NCI-H1694 treated with DMSO at 0.1 percent for 48 hours (cell line): Measurements from ENCODE around the gene KCNK13.
"Not testable (repeated sequence)": the region's sequence is repeated elsewhere in the genome, so short reads cannot be mapped to it uniquely, and the experiment has no call there.

Source experiments
- DNase-seq: peaks from one replicate; lab custom pipeline; 2025; lab: John Stamatoyannopoulos, UW

Gene KCNK13

DNA sequence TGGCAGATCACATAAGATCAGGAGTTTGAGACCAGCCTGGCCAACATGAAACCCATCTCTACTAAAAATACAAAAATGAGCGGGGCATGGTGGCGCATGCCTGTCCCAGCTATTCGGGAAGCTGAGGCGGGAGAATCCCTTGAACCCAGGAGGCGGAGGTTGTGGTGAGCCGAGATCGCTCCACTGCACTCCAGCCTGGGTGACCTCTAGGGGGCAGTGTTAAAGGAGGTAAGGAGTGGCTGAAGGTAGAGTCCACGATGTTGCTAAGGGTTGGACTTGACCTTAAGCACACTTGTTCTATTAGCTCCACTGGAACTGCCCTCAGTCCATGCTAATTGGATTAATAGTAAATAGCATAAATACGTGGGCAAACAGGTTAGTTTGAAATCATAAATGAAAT lies 132.1 kb downstream of the KCNK13 start:
- DNase-seq: no peak

DNA sequence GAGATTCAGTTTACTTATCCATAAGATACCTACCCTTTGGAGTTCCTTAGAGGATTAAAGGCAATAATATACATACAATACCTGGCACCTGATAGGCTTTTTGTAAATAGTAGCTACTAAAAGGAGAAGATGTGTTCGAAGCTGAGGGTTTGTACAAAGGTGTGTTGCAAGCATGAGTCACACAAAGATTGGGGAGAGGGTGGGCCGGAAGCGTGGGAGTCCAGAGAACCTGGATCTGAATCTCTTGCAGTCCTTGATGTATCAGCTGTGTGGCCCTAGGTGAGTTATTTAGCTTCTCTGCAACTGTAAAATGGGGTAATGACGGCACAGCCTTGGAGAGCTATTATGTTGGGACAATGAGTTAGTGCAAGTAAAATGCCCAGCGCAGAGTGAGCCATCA lies 132.9 kb downstream of the KCNK13 start:
- DNase-seq: no peak

DNA sequence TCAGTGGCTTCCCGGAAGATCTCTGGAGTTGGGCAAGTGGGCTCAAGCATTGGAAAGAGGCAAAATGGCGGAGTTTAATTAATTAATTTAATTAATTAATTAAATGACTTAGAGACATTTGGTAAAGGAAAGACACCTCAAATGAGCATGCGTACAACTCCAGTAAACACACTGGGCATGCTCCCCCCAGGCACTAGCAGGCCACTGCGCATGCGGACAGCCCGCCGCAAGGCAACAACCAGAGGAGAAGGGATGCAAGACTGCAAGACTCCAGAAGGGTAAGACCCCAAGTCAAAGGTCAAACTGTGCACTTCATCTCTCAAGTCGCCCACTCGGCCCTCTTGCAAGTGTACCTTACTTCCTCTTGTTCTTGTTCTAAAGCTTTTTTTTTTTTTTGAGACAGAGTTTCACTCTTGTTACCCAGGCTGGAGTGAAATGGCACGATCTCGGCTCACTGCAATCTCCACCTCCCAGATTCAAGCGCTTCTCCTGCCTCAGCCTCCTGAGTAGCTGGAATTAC lies 136.8 kb downstream of the KCNK13 start:
- DNase-seq: no peak

DNA sequence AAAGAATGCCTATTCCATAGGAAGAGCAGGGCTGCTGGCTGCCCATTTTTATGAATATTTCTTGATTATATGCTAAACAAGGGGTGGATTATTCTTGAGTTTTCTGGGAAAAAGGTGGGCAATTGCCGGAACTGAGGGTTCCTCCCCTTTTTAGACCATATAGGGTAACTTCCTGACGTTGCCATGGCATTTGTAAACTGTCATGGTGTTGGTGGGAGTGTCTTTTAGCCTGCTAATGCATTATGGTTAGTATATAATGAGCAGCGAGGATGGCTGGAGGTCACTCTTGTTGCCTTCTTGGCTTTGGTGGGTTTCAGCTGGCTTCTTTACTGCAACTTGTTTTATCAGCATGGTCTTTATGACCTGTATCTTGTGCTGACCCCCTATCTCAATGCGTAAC lies 138.8 kb downstream of the KCNK13 start:
- not testable (repeated sequence) for DNase-seq

DNA sequence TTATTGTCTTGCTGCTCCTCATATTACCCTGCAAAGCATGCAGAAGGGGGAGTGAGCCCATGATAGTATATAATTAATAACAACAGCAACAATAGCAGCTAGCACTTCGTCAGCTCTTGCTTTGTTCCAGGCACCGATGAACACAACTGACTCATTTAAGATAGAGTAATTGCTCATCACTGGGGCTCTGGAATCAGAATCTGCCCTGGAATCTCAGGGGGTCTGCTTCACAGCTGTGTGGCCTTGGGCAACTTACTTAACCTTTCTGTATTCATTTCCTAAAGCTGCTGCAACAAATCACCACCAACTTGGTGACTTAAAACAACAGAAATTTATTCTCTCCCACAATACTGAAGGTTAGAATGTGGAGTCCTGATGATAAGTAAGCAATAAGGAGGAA lies 139.6 kb downstream of the KCNK13 start:
- DNase-seq: no peak

DNA sequence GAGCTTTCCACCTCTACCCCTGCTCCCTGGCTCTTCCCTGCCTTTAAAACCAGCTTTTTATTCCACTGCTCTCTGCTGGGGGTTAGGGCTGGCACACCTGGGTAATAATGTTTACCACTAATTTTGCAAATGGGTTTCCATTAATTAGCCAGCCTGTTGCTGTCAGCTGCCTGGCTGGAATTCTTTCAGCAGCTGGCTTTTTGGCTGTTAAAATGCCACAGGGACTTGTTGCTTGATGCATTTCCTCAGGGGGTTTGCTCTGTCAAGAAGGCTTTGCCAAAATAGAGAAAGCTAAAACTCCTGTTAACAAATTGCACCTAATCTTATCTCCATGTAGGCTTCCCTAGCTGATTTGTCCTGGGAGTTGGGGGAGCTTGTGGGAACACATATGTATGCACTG lies 142.7 kb downstream of the KCNK13 start:
- DNase-seq: peak; percentile 69

DNA sequence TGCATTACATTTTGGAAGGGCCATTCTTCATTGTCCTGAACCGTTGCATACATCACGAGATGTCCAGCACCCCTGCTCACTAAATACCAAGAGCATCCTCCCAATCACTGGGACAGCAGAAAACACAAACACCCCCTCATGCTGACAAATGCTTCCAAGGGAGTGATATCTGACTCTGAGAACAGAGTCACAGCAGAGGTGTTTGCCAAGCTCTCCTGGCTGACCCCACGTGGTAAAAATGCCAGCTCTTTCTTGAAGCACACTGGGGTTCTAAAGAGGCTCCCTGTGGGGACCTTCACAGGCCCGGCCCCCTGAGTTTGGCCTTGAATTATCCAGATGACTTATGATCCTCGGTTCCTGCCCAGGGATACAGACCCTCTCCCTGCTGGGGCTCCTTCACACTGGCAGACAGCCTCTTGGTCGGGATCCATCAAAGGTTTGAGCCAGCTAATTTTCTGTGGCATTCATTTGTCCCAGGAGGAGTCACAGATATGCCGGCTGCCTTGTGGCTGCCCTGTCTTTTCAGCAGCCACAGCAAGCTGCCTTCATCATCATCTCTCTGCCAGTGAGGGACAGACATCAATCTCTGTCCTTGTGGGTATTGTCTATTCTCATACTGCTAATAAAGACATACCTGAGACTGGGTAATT lies 151.4 kb downstream of the KCNK13 start:
- no peak for DNase-seq

DNA sequence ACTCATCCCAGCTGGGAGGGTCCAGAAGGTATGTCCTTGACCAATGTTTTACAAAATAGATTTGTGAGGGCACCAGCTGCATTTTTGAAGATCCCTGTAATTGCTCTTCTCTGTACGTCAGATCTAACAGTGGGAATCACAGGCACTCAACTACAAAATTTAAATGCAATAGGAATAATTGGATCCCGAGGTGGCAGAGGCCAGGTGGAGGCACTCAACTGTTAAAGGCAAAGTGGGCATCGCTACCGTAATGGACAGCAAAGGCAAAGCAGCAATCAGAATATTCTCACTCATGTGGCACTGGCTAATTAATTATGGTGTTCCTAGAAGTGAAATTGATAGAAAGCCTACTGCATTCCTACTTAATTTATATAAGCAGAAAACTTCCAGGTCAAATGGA lies 166.7 kb downstream of the KCNK13 start:
- no peak for DNase-seq

DNA sequence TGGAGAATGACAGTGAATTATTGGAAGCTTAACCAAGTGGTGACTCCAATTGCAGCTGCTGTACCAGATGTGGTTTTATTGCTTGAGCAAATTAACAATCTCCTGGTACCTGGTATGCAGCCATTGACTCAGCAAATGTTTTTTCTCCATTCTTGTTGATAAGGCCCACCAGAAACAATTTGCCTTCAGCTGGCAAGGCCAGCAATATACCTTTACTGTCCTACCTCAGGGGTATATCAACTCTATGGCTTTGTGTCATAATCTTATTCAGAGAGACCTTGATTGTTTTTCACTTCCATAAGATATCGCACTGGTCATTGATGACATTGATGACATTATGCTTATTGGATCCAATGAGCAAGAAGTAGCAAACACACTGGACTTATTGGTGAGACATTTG lies 168.1 kb downstream of the KCNK13 start:
- not testable (repeated sequence) for DNase-seq
